ENCODE measurements around the gene CAMK1D. TPM values are rescaled to one million over a fixed set of nuclear protein-coding genes. Genes with fewer than 3 reads are reported as not detected.

Gene CAMK1D
- total and polyA plus RNA-seq, 2 donors (not counting 3 experiments of a cell fraction or from before 2014, with no cell fraction given): 0.37 to 4.2 TPM

- DNase-seq (ENCODE audit: low read depth, low spot score): no peak
- dilution Hi-C loops (cut with MboI; ENCODE audit: extremely low pct_ligation_motif_present, low sequenced_read_pairs): no loop called here
- Histone ChIP-seq H3K9ac (replicated peaks; ENCODE audit: extremely low read depth, insufficient read depth, low read length) (no peak overlapping the region), H3K9me3 (replicated peaks; ENCODE audit: control insufficient read depth, insufficient read depth, low read length) (no peaks in the 10 kb centered on the region), H3K36me3 (ENCODE audit: control insufficient read depth in 2 of 2, extremely low read depth in 1 of 2, insufficient read depth in 2 of 2, low read length in 2 of 2) (no peaks in the 10 kb centered on the region), H3K27ac (ENCODE audit: insufficient read depth, low read depth, low read length) (no peak overlapping the region), H3K79me2 (ENCODE audit: control insufficient read depth, insufficient read depth, low read length) (no peaks in the 10 kb centered on the region), H3K27me3 (ENCODE audit: control insufficient read depth in 2 of 2, insufficient read depth in 2 of 2, low read length in 2 of 2) (no peaks in the 10 kb centered on the region), H3K4me3 (replicated peaks in 1 of 3; ENCODE audit: insufficient read depth in 1 of 3, low read depth in 1 of 3, low read length in 3 of 3) (no peak overlapping the region), H2AFZ (ENCODE audit: low read depth, low read length) (no peak overlapping the region), H3K4me1 (ENCODE audit: control insufficient read depth, extremely low read depth, insufficient read depth, low read length) (peaks cover 4% of the 10 kb centered on the region), H3K4me2 (ENCODE audit: insufficient read depth, low read length) (no peak overlapping the region), H4K20me1 (replicated peaks; ENCODE audit: control insufficient read depth, extremely low read depth, insufficient read depth, low read length) (no peaks in the 10 kb centered on the region), H3K9me1 (replicated peaks; ENCODE audit: control insufficient read depth, extremely low read depth, insufficient read depth, low read length) (no peaks in the 10 kb centered on the region)
- no peak for FAIRE-seq
- TF ChIP-seq POLR2A (IDR thresholded peaks at IDR 0.05; ENCODE audit: low read depth, low read length): no peak
- TF ChIP-seq MAX (IDR thresholded peaks at IDR 0.05; ENCODE audit: insufficient read depth, insufficient read length): no peak
- no peak for TF ChIP-seq EZH2 (IDR thresholded peaks at IDR 0.05; ENCODE audit: borderline replicate concordance, low read depth, low read length, severe bottlenecking)
- TF ChIP-seq FOS (IDR thresholded peaks at IDR 0.05; ENCODE audit: borderline replicate concordance, insufficient read depth, low read length): no peak
- no peak for TF ChIP-seq JUN (IDR thresholded peaks at IDR 0.05; ENCODE audit: borderline replicate concordance, insufficient read depth, insufficient read length, low read depth)
- TF ChIP-seq MYC (IDR thresholded peaks at IDR 0.05; ENCODE audit: low read depth, low read length): no peak
- TF ChIP-seq GATA2 (IDR thresholded peaks at IDR 0.05; ENCODE audit: insufficient read depth, insufficient read length, low read depth, low read length): no peak
- no peak for TF ChIP-seq POLR2AphosphoS5 (IDR thresholded peaks at IDR 0.05; ENCODE audit: insufficient read depth, low read depth, low read length)
- no peak for TF ChIP-seq CTCF (IDR thresholded peaks at IDR 0.05; ENCODE audit: extremely low read depth in 1 of 2, insufficient read depth in 1 of 2, low read depth in 1 of 2, low read length in 2 of 2)
- CTCF ChIA-PET: interaction anchor here (1.3 kb wide), 1 partner anchor 118 kb away, joined by 4 read pairs; no protein-coding TSS in a partner anchor
- intact Hi-C loops (cut with micrococcal nuclease): no loop called here
- BruUV-seq (replicated peaks): no TSS peak
- POLR2A ChIA-PET: no interaction called here
Observed at GRCh38 chr10:12538491-12538995, 189.2 kb downstream of the CAMK1D start.

All from endothelial cell of umbilical vein (primary cell).